HG03571 (cell line): Measurements from ENCODE around the gene RGS19.

Source experiments
- ATAC-seq: cut with Tn5 transposase; IDR thresholded peaks from one replicate; pipeline ENCODE4 v1.9.1; 2021; ENCODE audit not compliant: unreplicated experiment

The RGS19 gene

DNA sequence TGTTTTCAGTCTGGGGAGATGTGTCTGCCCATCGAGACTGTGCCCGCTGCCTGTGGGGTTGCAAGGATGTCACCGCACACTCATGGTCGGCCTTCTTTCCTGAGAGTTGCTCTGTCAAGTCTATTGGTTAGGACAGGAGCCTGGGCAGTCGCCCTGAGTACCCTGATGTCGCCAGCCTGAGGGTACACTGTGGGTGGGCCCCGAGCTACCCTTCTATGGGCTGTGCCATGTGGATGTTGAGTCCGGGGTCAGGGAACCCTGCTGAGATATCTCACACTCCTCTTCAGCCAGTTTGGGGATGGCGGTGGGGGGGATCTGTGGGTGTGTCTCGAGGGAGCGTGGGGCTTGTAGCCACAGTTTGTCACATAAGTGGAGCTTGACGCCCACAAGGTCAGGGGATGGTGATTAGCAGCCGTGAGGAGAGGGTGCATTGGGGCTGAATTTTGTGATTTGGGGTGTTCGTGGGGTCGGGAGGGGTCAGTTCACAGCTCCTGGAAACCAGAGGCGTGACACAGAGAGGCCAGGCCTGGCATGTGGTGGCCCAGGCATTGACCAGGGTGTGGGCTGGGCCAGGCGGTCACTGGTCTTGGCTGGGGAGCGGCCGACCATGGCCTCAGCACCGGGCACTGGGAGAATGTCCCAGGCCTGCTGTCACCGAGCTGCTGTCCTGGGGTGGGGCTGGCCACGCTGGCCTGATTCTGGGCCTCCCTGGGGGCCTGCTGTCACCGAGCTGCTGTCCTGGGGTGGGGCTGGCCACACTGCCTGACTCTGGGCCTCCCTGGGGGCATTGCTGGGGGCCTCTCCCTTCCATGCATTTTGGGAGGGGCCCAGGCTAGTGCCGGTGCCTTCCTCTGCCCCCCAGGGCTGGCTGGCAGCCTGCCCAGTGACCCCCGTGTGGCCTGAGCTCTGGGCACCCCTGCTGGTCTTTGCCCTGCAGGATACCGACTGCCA is 29.7 kb upstream of the RGS19 start:
- ATAC-seq: no peak

DNA sequence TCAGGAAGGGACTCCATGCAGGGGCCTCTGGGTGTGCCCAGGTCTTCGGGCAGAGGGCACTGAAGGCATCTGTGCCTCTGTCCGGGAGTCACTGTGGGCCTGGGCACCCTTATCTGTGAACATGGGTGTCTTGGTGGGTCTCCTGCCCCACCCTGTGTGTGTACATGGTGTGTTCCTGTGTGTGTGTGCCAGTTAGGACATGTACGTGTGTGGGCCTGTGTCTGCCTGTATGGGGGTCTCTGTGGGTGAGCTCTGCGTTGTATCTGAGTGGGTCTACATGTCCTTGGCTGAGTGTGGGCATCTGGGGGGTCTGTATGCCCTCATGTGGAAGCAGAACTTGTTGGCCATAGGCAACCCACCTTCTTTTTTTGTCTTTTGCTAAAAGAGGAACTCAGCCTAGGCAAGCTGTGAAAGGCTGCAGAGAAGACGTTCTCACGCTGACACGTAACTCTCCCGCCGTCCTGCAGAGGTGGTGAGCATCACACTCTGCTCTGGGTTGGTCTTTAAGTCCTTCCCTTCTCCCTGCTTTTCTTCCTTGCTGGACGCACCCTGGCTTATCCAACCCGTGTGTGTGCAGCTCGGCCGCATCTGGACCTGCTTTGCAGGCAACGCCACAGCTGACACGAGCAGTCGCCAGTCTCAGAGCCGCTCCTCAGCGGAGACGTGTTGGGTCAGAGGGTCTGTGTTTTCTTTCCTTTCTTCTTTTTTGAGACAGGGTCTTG is 28.6 kb upstream of the RGS19 start:
- ATAC-seq: no peak

- no peak for ATAC-seq
Observed at GRCh38 chr20:64106981-64107735, 27.8 kb upstream of the RGS19 start, which contains the start of gene NPBWR2. TSS of gene NPBWR2 (minus strand) at chr20:64107565. CDS start at chr20:64106831, 734 bp downstream.

- ATAC-seq: no peak
Observed at GRCh38 chr20:64106435-64106961, 27.2 kb upstream of the RGS19 start.

DNA sequence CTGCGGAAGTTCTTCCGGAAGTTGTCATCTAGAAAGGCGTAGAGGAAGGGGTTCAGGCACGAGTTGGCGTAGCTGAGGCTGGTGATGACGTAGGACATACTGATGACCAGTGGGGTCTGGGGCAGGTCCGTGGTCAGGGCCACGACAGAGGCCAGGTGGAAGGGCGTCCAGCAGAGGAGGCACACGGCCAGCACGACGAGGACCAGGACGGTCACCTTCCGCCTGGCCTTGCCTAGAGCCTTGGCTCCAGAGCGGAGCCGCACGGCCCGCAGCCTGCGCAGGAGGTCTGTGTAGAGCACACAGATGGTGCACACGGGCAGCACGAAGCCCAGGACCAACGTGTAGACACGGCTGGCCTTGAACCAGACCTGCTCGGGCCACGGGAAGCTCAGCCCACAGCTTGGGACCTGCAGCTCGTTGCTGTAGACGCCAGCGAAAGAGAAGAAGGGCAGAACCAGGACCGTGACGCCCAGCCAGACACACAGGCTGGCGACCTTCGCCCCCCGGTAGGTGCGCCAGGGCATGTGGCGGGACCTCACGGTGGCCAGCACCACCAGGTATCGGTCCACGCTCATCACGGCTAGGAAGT is 26.6 kb upstream of the RGS19 start:
- ATAC-seq: no peak

DNA sequence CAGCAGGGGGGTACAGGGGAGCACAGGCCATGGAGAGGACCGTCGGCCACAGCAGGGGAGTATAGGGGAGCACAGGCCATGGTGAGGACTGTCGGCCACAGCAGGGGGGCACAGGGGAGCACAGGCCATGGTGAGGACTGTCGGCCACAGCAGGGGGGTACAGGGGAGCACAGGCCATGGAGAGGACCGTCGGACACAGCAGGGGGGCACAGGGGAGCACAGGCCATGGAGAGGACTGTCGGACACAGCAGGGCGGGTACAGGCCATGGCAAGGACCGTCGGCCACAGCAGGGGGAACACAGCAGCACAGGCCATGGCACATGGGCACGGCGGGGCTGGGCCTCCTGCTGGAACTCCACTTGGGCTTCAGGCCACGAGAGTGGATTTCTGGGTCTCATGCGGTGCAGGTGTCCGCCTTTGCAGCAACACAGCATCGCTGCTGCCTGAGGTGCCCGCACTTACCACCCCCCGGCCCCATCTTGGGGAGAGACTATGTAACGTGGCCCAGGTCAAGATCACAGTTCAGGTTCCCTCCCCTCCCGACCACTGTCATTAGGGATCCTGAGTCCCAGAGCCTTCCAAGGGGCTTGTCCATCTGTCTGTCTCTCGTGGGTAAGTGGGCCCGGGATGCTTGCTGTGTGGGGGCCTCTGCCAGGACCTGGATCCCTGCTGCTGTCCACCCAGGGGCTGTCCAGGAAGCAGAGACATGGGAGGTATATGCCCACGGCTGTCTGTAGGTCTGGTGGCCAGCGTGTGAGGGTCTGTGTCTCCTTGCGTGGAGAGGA is 25.5 kb upstream of the RGS19 start:
- ATAC-seq: no peak

- ATAC-seq: no peak
Observed at GRCh38 chr20:64103871-64104666, 24.8 kb upstream of the RGS19 start.

DNA sequence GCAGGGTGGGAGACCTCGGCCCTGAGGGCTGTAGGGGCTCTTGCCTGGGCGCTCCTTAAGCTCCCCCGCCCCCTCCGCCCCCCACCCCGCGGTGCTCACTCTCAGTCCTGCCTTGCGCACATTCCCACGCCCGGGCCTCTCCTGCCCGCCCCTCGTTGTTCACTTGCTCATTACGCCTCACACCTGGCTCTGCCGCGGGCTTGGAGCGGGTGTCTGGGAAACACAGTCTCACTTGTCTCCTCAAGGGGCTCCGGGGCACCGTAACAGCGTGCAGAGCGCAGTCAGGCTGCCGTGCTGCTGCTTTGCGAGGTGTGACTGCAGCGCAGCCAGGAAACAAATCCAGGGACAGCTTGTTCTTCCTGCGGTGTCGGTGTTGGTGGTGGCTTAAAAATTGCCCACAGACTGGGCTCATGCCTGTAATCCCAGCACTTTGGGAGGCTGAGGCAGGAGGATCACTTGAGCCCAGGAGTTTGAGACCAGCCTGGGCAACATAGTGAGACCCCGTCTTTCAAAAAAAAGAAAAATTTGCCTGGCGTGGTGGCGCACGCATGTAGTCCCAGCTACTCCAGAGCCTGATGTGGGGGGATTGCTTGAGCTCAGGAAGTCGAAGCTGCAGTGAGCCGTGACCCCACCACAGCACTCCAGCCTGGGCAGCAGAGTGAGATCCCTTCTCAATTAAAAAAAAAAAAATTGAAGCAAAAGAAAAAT is 23.5 kb upstream of the RGS19 start:
- no peak for ATAC-seq

DNA sequence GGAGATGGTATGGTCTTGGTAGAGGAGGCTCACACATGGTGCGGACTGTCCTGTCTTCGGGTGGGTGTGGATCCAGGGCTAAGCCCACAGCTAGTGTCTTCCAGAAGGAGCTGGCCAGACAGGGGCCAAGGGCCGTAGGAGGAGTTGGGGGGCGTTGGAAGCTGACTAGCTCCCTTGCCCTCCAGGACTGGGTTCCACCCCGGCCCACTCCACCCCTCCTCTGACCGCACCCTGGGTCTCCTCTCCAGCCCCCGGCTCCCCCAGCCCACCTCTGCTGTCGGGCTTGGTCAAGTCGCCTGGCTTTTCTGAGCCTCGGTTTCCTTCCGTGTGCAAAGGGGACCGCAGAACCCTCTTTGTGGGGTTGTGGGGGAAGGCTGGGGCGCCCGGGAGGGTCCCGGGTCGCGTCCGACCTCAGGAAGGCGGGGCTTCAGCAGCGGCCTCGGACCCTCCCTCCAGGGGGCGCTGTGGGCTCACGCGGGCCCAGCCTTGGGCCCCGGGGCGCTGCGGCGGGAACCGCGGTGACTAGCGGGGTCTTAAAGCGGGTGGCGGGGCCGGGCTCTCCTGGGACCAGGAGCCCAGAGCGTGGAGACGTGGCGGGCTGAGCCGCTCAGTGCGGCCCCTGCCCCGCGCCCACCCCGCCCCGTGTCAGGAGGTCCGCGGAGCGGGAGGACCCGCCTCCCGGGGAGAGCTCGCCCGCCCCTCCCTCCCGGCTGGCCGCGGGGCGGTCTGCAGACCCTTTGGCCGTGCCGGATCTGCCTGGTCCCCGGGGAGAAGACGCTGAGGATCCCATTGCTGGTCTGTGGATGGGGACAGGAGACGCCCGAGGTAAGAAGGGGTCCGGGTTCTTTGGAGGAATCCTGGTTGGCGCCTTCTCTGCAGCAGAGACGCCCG is 22.7 kb upstream of the RGS19 start:
- no peak for ATAC-seq

DNA sequence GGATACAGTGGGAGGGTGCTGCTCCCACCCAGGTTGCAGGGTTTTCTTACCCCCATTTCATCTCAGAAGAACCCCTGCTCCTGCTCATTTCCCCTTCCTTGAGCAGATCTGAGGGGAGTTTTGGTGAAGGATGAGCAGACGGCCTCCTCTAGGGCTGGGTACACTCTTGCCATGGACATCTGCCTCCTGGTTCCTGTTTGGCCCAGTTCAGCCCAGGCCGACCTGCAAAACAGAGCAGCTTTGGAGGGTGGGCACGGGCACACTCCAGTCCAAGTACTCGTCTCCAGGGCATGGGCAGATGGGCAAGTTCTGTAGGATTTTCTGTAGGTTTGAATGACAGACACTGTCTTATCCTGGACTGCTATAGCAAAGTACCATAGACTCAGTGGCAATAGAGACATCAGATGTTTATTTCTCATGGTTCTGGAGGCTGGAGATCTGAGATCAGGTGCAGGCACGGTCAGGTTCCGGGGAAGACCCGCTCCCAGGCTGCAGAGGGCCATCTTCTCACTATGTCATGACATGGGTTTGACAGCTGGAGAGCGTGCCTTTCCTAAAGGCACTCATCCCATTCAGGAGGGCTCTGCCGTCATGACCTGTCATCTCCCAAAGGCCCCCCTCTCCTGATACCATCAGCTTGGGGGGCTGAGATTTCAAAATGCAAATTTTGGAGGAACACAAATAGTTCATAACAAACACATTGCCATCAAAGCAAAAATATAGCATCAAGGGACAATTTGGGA is 21.8 kb upstream of the RGS19 start:
- no peak for ATAC-seq

- ATAC-seq: no peak
Observed at GRCh38 chr20:64100566-64100888, 21.2 kb upstream of the RGS19 start.

- ATAC-seq: no peak
Observed at GRCh38 chr20:64099880-64100565, 20.7 kb upstream of the RGS19 start.

DNA sequence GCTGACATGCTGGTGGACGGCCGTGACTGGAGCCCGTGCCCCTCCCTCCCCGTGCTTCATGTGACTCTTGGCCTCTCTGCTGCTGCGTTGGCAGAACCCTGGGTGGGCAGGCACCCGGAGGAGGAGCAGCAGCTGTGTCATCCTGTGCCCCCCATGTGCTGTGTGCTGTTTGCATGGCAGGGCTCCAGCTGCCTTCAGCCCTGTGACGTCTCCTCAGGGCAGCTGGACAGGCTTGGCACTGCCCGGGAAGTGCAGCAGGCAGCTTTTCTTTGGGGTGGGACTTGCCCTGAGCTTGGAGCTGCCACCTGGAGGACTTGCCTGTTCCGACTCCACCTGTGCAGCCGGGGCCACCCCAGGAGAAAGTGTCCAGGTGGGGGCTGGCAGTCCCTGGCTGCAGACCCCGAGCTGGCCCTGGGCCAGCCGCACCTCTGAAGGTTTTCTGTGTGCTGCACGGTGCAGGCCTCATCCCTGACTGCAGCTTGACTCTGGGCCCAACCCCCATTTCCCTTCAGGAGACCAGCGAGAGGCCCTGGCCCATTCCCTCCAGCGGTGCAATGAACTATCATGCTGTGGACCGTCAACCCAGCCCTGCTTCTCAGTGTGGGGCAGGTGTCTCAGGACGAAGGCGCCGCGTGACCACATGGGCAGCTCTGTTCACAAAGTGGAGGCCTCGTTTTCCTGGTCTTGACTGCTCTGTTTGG is 19.9 kb upstream of the RGS19 start:
- no peak for ATAC-seq

- no peak for ATAC-seq
Observed at GRCh38 chr20:64098471-64099013, 19.2 kb upstream of the RGS19 start.

DNA sequence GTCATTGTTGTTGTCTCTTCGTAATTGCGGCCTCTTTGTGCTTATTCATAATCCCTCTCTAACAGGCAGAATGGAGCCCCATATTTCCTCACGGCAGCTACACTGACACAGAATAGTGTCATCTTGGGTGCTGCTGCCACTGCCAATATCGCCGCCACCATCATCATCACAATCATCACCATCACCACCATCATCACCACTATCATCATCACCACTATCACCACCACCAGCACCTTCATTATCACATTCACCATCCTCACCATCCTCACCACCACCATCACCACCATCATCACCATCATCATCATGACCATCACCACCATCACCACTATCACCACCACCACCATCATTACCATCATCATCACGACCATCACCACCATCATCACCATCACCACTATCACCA is 17.2 kb upstream of the RGS19 start:
- ATAC-seq: no peak

- no peak for ATAC-seq
Observed at GRCh38 chr20:64095927-64096326, 16.6 kb upstream of the RGS19 start.
